Thyroid gland (tissue), 4 donors: ENCODE data around the gene SAMD14.
A peak's percentile ranks its signal among the peaks of the same experiment; 100 is the strongest.

ENCODE experiments used
- CTCF ChIP-seq, 6 experiments: fragments of 200-600 bp in 3 of 6; fragments of 450-650 bp in 3 of 6; sonication (generic) in 3 of 6; IDR thresholded peaks; one replicate each; pipeline ENCODE4 v1.5.1; 2016 to 2019; ENCODE audit warnings: antibody characterized with exemption in 6 of 6, mild to moderate bottlenecking in 2 of 6, inconsistent platforms in 1 of 6, moderate library complexity in 1 of 6
- POLR2A ChIP-seq, 2 donors: fragments of 450-650 bp; IDR thresholded peaks; one replicate each; pipeline ENCODE4 v1.6.1; 2017; ENCODE audit warnings: antibody characterized with exemption in 2 of 2, mild to moderate bottlenecking in 2 of 2, moderate library complexity in 1 of 2

GRCh38 chr17:50079334-50080095, 50.4 kb downstream of the SAMD14 start:
- TF ChIP-seq CTCF (IDR thresholded peaks at IDR 0.05) (peak in 1 of 6 experiments; percentile 11), POLR2A (IDR thresholded peaks at IDR 0.05) (no peak)
